Measurements from ENCODE around the gene NPHP1.

- TF ChIP-seq POLR2A (IDR thresholded peaks at IDR 0.05; ENCODE audit: low read length) = no peak
- no peak for TF ChIP-seq GATA1 (IDR thresholded peaks at IDR 0.05; ENCODE audit: low read depth, low read length)
These were observed 89.4 kb downstream of the NPHP1 start, which contains the start of gene MALL for GRCh38 chr2:110115291-110116032.

Measured in erythroblast (primary cell).